ENCODE results near the gene KCTD11. TPM values are rescaled to one million over a fixed set of nuclear protein-coding genes. Genes with fewer than 3 reads are reported as not detected.
A peak's percentile ranks its signal among the peaks of the same experiment; 100 is the strongest.

KCTD11 gene
- total RNA-seq, 1 donor from 2014 or later = 24.2 TPM

DNA sequence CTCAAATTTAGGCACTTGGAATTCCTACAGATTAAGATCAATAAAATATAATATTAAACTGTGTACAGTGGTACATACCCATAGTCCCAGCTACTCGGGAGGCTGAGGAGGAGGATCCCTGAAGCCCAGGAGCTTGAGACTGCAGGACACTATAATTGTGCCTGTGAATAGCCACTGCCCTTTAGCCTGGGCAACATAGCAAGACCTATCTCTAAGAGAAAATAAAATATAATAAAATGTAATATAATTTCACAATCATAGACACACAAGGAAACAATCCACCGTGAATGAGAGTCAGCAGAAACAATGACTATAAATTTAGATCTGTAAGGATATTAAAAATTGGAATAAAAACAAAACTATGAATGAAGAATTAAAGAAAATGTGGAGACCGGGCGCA lies 18.9 kb downstream of the KCTD11 start:
- no peak for DNase-seq (ENCODE audit: low read depth)

DNA sequence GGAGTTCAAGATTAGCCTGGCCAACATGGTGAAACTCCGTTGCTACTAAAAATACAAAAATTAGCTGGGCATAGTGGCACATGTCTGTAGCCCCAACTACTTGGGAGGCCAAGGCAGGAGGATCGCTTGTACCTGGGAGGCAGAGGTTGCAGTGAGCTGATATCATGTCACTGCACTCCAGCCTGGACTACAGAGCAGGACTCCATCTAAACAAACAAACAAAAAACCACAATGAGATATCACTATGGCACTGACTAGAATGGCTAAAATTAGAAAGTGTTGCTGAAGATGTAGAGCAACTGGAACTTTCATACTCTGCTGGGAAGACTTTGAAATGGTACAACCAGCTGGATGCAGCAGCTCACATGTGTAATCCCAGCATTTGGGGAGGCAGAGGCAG lies 22.4 kb downstream of the KCTD11 start:
- H3K27me3 ChIP-seq (ENCODE audit: control insufficient read depth, insufficient read depth, low read length) = no peaks in the 10 kb centered on the region
- no peaks in the 10 kb centered on the region for H3K36me3 ChIP-seq (ENCODE audit: control insufficient read depth, insufficient read depth, low read length)
- TF ChIP-seq, protein P1, sequence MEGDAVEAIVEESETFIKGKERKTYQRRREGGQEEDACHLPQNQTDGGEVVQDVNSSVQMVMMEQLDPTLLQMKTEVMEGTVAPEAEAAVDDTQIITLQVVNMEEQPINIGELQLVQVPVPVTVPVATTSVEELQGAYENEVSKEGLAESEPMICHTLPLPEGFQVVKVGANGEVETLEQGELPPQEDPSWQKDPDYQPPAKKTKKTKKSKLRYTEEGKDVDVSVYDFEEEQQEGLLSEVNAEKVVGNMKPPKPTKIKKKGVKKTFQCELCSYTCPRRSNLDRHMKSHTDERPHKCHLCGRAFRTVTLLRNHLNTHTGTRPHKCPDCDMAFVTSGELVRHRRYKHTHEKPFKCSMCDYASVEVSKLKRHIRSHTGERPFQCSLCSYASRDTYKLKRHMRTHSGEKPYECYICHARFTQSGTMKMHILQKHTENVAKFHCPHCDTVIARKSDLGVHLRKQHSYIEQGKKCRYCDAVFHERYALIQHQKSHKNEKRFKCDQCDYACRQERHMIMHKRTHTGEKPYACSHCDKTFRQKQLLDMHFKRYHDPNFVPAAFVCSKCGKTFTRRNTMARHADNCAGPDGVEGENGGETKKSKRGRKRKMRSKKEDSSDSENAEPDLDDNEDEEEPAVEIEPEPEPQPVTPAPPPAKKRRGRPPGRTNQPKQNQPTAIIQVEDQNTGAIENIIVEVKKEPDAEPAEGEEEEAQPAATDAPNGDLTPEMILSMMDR (IDR thresholded peaks at IDR 0.05; ENCODE audit: insufficient read depth, low read length, severe bottlenecking) = no peak
- H3K4me3 ChIP-seq (ENCODE audit: low read depth, low read length) = no peak overlapping the region
- DNase-seq (ENCODE audit: low read depth) = no peak
- peak; percentile 28 for FAIRE-seq

More for the DNA sequence above, 18.9 kb downstream of the KCTD11 start:
- TF ChIP-seq, protein P1 (IDR thresholded peaks at IDR 0.05; ENCODE audit: insufficient read depth, low read length, severe bottlenecking) = no peak
- no peak for FAIRE-seq
- no peak overlapping the region for H3K4me3 ChIP-seq (ENCODE audit: low read depth, low read length)
- H3K36me3 ChIP-seq (ENCODE audit: control insufficient read depth, insufficient read depth, low read length) = no peaks in the 10 kb centered on the region
- no peaks in the 10 kb centered on the region for H3K27me3 ChIP-seq (ENCODE audit: control insufficient read depth, insufficient read depth, low read length)

DNA sequence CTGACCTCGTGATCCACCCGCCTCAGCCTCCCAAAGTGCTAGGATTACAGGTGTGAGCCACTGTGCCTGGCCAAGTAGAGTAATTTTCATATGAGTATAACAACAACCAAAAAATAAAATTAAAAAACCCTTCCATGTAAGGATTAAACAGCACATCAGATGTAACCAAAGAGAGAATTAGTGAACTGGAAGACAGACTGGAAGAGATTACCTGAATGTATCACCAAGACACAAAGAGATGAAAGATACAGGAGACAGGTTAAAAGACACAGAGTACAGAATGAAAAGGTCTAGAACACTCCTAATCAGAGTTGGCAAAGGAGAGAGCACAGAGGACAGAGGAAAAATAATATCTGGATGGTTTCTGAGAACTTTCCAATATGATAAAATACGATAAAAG lies 27.2 kb downstream of the KCTD11 start:
- TF ChIP-seq, protein P1 (IDR thresholded peaks at IDR 0.05; ENCODE audit: insufficient read depth, low read length, severe bottlenecking) = no peak
- Histone ChIP-seq H3K27me3 (ENCODE audit: control insufficient read depth, insufficient read depth, low read length) (no peaks in the 10 kb centered on the region), H3K4me3 (ENCODE audit: low read depth, low read length) (no peak overlapping the region), H3K36me3 (ENCODE audit: control insufficient read depth, insufficient read depth, low read length) (peaks cover 11% of the 10 kb centered on the region)
- no peak for DNase-seq (ENCODE audit: low read depth)
- FAIRE-seq = no peak

DNA sequence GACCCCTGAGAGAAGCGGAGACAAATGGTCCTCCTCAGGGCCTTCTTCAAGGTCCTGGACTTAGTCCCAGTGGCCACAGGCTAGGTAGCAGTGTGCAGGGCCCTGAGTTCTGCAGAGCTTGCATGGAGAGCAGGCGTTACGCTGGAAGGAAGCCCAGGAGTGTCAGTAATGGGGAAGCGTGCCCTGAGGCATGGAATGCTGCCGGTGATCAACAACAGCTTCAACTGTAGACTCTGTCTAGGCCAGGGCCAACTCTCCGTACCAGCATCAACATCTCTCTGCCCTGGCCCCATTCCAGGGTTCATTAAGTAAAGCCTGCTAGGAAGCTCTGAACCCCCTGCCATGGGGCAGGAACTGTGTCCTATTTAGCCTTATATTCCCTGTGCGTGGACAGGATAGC lies 28.4 kb downstream of the KCTD11 start:
- DNase-seq (ENCODE audit: low read depth) = no peak
- peak; percentile 92 for FAIRE-seq
- H3K36me3 ChIP-seq (ENCODE audit: control insufficient read depth, insufficient read depth, low read length) = peaks cover 12% of the 10 kb centered on the region
- TF ChIP-seq, protein P1 (IDR thresholded peaks at IDR 0.05; ENCODE audit: insufficient read depth, low read length, severe bottlenecking) = no peak
- peak overlapping the region; percentile 82 for H3K4me3 ChIP-seq (ENCODE audit: low read depth, low read length)
- H3K27me3 ChIP-seq (ENCODE audit: control insufficient read depth, insufficient read depth, low read length) = no peaks in the 10 kb centered on the region

DNA sequence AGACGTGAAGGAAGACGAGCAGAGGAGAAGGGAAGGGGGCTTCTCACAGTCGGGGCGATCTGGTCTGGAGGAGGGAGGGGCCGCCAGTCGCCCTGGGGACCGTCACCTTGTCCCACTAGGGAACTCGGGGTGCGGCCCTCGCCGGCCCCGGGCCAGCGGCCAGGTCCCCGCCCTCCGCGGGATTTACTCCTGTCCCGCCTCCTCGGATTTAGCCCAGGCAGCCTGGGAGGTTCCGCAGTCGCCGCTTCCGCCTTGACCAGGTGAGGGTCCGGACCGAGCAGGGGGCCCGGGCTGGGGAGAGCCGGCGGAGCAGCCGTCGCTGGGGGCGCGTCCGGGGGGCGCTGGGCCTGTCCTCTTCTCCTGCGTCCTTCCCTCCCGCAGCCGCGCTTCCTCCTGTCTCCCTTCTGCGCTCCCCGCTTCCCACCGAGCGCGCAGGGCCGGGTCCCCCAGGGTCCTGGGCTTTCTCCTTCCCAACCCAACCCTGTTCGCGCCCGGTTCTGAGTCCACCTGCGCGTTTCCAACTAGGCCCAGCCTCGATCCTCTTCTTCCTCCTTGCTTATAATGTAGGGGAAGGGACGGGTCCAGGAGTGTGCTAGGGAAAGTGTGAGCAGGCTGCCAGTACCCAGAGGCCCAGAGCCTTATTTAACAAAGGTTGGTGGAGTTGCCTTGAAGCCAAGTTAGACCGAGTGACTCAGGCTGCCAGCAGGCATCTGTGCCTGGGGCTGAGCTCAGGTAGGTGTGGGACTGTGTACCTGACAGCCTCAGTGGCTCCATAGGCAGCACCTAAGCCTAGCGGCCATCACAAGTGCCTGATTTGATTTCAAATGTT lies 29.1 kb downstream of the KCTD11 start, which contains the start of gene TNK1:
TSS of gene TNK1 (plus strand) at position 235 of the 829 bp plus-strand sequence. CDS start 1,838 bp downstream, outside the sequence.
- FAIRE-seq (peak; percentile 58), DNase-seq (ENCODE audit: low read depth) (peak; percentile 62)
- Histone ChIP-seq H3K4me3 (ENCODE audit: low read depth, low read length) (peak within 1 kb of the TSS; percentile 82), H3K36me3 (ENCODE audit: control insufficient read depth, insufficient read depth, low read length) (peaks cover 12% of the 10 kb centered on the region), H3K27me3 (ENCODE audit: control insufficient read depth, insufficient read depth, low read length) (no peaks in the 10 kb centered on the region)
- TF ChIP-seq, protein P1 (IDR thresholded peaks at IDR 0.05; ENCODE audit: insufficient read depth, low read length, severe bottlenecking) = no peak
